Measurements from ENCODE around the gene CFAP74.
"Not testable (repeated sequence)": the region's sequence is repeated elsewhere in the genome, so short reads cannot be mapped to it uniquely, and the experiment has no call there.

Gene CFAP74

GRCh38 chr1:1893291-1893985 is 110.1 kb downstream of the CFAP74 start:
- no peak for DNase-seq

- no peak for DNase-seq
These were observed 110.8 kb downstream of the CFAP74 start for GRCh38 chr1:1892763-1893120.

DNA sequence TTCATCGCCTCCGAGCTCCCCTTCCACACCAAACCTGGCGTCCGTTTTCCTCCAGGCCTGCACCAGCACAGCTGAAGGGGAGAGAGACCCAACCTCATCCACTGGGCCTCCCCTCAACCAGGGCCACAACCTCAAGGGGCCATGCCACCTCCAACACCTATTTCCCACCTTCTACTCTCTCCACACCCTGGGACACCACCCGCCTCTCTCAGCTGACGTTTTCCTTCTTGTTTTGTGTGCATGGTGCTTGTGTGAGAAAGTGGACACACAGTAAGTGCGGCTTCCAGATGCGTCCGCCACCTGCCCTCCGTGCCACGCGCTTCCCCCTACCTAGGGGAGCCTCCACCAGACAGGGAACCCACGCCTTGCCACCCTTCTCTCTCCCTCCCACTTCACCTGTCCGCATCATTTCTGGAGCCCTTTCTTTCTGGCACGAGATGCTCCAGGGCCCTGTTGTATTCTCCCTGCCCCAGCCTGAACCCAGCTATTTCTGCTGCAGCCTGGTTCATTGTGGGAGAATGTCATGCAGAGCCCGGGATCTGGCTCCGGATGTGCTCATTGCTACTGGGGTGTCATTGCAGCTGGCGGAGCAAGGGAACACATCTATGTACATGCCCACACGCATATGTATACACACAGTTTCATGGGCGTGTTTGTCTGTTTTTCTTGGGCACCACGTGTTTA is 111.4 kb downstream of the CFAP74 start:
- DNase-seq, result no peak

- peak; percentile 85 for DNase-seq
These were observed 112.1 kb downstream of the CFAP74 start for GRCh38 chr1:1891349-1892078.

GRCh38 chr1:1890506-1891348 is 112.9 kb downstream of the CFAP74 start, which contains the start of gene GNB1:
TSS of gene GNB1 (minus strand) at chr1:1891087. CDS start at chr1:1825453, 65,634 bp downstream.
- peak; percentile 88 for DNase-seq

DNA sequence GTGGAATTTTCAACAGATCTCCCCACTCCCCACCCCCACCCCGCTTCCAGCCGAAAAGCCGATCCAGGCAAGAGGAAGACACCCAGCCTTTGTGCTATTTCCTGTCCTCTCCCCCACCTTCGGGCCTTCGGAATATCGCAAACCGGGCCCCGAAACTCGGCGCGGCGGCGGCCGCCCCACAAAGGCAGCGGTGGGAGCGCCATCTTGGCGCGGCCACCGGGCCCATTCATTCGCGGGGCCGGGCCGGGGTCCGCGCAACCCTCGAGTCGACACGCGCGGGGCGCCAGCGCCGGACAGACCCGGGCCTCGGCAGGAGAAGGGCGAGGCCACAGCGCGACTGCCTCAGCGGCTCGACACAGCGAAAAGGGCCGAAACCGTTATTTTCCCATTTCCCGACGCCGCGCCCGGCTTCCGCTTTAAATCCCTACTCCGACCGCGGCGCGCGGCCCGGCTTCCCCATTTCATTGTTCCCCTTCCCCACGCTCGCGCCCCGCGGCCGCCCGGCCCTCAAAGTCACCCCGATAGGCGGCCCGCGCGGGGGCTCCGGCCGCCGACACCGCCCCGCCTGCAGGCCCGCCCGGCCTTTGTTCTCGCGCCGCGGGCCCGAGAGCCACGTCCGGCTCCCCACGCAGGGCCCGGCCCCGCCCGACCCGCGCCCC is 113.6 kb downstream of the CFAP74 start:
- DNase-seq, result no peak

- DNase-seq, result no peak
These were observed 114.4 kb downstream of the CFAP74 start for GRCh38 chr1:1889090-1889750.

DNA sequence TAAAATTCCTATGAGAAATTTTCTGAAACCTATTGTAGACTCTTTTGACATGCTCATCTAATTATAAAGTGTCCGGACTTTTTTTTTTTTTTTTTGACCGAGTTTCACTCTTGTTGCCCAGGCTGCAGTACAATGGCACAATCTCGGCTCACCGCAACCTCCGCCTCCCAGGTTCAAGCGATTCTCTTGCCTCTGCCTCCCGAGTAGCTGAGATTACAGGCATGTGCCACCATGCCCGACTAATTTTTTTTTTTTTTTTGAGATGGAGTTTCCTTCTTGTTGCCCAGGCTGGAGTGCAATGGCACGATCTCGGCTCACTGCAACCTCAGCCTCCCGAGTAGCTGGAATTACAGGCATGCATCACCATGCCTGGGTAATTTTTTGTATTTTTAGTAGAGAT is 119.7 kb downstream of the CFAP74 start:
- DNase-seq, result not testable (repeated sequence)

GRCh38 chr1:1883092-1883873 is 120.3 kb downstream of the CFAP74 start:
- DNase-seq, result no peak

DNA sequence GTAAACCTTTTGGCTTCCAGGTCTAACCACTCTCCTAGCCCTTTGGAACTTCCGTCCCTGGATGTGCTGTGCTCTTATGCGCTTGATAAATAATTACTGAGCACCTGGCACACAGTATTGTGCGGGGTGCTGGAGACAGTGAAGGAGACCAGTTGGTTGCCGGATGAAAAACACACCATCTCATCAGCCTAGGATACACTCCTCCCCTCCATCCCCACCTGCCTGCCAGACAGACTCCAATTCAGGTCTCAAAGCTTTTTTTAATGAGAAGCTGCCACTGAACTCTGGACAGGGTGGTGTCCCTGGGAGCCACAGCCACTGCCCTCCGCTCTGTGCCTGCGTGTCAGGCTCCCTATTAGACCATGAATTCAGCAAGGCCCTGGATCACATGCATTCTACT is 121.9 kb downstream of the CFAP74 start:
- no peak for DNase-seq

DNA sequence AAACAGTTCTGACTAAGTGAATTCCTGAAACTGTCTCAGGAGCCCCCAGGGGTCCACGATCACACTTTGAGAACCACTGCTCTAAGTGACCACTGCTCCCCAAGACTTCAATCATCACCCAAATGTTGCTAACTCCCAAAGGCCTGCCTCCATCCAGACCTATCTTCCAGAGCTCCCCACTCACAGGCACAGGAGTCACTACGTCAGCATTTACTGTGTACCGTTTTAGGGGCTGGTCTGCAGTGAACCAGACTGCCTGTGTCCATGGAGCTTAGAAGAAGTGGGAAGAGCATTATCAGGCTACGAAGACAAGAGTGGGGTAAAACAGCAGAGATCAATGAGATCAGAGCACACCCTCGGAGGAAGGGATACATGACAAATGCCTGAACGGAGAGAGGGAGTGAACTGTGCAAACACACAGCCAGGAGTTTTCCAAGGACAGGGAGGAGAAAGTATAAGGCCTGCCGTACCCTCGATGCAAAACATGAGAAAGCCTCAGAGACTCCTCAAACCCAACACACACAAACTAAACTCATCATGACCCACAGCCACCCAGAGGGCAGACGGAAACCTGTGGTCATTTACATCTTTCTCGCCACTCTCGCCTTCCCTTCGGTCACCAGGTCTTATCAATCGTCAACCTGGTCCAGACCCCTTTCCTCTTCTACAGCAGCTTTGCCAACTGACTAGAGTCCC is 122.8 kb downstream of the CFAP74 start:
- DNase-seq, result no peak

DNA sequence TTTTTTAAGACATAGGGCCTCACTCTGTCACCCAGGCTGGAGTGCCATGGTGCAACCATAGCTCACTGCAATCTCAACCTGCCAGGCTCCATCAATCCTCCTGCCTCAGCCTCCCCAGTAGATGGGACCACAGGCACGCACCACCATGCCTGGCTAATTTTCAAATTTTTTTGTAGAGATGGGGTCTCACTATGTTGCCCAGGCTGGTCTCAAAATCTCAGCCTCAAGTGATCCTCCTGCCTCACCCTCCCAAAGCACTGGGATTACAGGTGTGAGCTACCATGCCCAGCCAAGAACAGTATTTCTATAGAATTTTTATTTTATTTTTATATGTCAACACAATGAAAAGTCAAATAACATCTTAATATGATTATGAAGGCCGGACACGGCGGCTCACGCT is 123.6 kb downstream of the CFAP74 start:
- no peak for DNase-seq

DNA sequence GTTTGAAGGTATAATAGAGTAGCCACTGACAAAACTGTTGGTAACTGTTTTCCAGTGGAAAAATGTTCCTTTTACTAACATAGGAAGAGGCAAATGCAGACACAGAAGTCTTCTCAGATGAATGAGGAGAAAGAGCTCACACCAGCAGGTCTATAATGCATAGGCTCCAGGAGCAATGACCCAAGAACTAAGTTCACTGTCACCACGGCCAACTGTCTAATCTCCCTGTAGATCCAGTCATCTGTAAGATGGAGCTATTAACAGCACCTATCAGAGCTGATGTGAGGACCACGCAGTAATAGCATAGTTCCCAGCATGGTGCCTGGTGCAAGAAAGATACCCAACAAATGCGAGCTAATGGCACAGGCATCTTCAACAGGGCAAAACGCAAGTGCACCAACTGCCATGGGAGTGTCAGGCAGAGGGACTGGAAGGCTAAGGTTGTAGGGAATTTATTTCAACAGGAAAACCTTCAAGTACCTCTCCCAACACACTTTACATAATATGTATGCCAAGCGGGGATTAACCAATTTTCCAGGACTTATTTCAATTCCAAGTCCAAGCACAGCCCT is 125.6 kb downstream of the CFAP74 start:
- no peak for DNase-seq

DNA sequence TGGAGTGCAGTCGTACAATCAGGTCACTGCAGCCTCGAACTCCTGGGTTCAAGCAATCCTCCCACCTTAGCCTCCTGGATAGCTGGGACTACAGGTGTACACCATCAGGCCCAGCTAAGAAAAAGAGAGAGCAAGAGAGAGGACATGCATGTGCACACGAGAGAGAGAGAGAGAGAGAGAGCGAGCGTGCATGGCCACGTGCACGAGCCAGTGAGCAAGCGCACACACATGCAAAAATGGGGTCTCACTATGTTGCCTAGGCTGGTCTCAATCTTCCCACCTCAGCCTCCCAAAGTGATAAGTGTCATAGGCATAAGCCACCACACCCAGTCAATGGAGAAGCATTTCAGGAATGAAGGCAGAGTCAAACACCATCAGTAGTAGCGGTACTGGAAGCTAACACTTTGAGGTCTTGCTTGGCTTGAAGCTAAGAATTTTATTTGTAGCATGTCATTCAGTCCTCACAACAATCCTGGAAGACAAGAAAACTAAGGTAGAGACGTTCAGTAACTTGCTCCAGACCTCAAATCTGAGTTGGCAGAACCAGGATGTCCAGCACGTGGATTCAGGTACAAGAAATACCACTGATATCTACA is 127.2 kb downstream of the CFAP74 start:
- no peak for DNase-seq

DNA sequence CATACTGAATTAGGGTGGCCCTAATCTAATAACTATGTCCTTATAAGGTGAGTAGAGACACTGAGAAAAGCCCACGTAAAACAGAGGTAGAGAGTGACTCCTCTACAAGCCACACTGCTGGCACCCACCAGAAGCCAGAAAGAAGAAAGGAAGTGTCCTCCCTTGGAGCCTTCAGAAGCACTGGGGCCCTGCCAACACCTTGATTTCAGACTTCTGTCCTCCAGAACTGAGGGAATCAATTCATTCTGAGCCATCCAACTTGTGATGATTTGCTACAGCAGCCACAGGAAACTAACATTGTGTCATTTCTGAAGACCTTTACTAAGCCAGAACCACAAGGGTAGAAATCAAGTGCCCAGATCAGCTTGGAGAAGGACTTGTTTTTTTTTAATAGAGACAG is 127.7 kb downstream of the CFAP74 start:
- DNase-seq, result no peak

GRCh38 chr1:1874901-1875300 is 128.7 kb downstream of the CFAP74 start:
- no peak for DNase-seq

DNA sequence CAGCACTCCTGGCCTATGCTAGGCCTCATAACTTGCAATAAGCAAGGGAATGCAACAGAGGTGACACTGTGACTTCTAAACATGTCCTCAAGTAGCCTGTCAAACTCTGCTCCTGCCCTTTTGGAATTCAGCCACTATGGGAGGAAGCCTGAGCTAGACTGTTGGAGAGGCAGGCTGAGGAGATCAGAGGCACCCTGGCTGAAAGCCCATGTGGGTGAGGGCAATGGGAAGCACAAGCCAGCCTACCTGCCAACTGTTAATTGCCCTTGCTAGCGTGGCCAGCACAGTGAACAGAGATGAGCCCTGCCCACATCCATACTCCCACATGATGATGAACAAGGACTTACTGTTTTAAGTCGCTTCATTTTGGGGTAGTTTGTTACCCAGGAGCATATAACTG is 130.4 kb downstream of the CFAP74 start:
- no peak for DNase-seq

GRCh38 chr1:1872329-1872994 is 131.1 kb downstream of the CFAP74 start:
- no peak for DNase-seq

Measured in islet precursor cell (in vitro differentiated cells).